ENCODE data around the gene ZKSCAN8.
A peak's percentile ranks its signal among the peaks of the same experiment; 100 is the strongest.

The ZKSCAN8 gene

DNA sequence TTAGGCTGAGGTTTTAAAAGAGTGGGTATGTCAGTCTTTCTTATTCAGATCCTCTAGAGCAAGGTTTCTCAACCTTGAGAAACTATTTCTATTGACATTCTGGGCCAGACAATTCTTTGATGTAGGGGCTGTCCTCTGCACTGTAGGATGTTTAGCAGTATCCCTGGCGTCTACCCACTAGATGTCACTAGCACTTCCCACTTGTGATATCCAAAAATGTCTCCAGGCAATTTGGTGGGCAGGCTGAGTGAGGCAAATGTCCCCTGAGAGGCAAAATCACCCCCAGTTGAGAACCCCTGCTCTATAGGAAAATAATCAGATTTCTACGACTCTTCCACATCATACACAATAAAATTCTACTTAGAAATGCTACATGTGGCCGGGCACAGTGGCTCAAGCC lies 7.7 kb upstream of the ZKSCAN8 start:
- H3K27ac Mint-ChIP-seq = peak overlapping the region in 1 of 2 donors; percentile 49
- H3K9me3 Mint-ChIP-seq = no peaks in the 10 kb centered on the region
- peaks cover 65% of the 10 kb centered on the region for H3K4me1 Mint-ChIP-seq
- H3K27me3 Mint-ChIP-seq = no peaks in the 10 kb centered on the region
- no peak for ATAC-seq
- H3K4me3 Mint-ChIP-seq = peak overlapping the region; percentile 45 to 48
- DNase-seq = no peak

DNA sequence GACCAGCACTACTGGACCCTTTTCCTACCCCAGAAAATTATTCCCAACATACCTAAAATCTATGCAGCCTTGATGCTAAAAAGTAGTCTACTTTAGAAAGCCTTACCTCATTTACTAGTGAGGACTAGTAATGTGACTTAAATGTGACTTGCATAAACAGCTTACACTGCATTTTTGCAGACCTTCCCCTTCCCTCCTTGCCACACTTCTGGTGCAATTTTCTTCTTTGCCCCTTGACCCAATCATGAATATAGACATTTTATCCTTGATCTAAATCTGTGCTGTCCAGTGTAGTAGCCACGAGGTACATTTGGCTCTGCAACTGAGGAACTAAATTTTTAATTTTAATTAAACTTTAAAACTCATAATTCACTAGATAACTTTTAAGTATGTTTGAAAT lies 7.0 kb upstream of the ZKSCAN8 start:
- Mint-ChIP-seq H3K27me3 (no peaks in the 10 kb centered on the region), H3K27ac (peak overlapping the region in 1 of 2 donors; percentile 49), H3K4me3 (peak overlapping the region; percentile 48 to 49), H3K4me1 (peaks cover 59% of the 10 kb centered on the region), H3K9me3 (no peaks in the 10 kb centered on the region)
- ATAC-seq = no peak
- DNase-seq = no peak

GRCh38 chr6:28135393-28135792 lies 6.3 kb upstream of the ZKSCAN8 start:
- ATAC-seq = no peak
- Mint-ChIP-seq H3K9me3 (no peaks in the 10 kb centered on the region), H3K27me3 (no peaks in the 10 kb centered on the region), H3K4me3 (peak overlapping the region; percentile 95 to 97), H3K27ac (peak overlapping the region; percentile 50 to 98), H3K4me1 (peaks cover 63% of the 10 kb centered on the region)
- no peak for DNase-seq

- Mint-ChIP-seq H3K4me1 (peaks cover 67% of the 10 kb centered on the region), H3K9me3 (no peaks in the 10 kb centered on the region), H3K4me3 (peak overlapping the region; percentile 95 to 97), H3K27ac (peak overlapping the region; percentile 98 to 99), H3K27me3 (no peaks in the 10 kb centered on the region)
- ATAC-seq = peak; percentile 69
- peak; percentile 78 to 86 for DNase-seq
Observed at GRCh38 chr6:28136585-28137504, 4.8 kb upstream of the ZKSCAN8 start.

- Mint-ChIP-seq H3K9me3 (no peaks in the 10 kb centered on the region), H3K4me1 (peaks cover 64% of the 10 kb centered on the region), H3K4me3 (peak overlapping the region; percentile 95 to 97), H3K27ac (peak overlapping the region; percentile 98 to 99), H3K27me3 (no peaks in the 10 kb centered on the region)
- ATAC-seq (peak; percentile 71), DNase-seq (peak in 1 of 2 donors; percentile 36)
Observed at GRCh38 chr6:28137505-28137981, 4.1 kb upstream of the ZKSCAN8 start.

DNA sequence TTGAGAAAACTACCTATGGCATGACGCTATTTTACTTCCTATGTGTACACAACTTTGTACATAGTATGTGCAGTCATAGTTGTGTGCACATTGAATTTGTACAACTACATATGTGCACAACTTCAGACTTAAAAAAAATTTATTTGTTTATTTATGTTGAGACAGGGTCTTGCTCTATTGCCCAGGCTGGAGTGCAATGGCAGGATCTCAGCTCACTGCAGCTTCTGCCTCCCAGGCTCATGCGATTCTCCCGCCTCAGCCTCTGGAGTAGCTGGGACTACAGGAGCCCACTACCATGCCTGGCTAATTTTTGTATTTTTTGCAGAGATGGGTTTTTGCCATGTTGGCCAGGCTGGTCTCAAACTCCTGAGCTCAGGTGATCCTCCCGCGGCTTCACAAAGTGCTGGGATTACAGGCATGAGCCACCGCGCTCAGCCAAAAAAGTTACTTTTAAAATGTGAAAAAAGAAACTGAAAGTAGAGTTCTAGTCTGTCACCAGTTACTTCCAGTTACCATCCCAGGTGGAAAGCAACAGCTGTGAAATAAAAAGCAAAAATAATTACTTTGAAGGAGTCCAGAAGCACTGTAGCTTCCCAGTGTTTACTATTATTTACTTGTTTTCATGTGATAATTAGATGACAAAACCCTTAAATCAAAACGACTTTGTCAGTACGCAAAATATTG lies 1.7 kb upstream of the ZKSCAN8 start:
- no peaks in the 10 kb centered on the region for H3K9me3 Mint-ChIP-seq
- peaks cover 59% of the 10 kb centered on the region for H3K4me1 Mint-ChIP-seq
- no peak for DNase-seq
- no peaks in the 10 kb centered on the region for H3K27me3 Mint-ChIP-seq
- no peak for ATAC-seq
- peak overlapping the region; percentile 30 to 83 for H3K27ac Mint-ChIP-seq
- peak overlapping the region; percentile 96 for H3K4me3 Mint-ChIP-seq

DNA sequence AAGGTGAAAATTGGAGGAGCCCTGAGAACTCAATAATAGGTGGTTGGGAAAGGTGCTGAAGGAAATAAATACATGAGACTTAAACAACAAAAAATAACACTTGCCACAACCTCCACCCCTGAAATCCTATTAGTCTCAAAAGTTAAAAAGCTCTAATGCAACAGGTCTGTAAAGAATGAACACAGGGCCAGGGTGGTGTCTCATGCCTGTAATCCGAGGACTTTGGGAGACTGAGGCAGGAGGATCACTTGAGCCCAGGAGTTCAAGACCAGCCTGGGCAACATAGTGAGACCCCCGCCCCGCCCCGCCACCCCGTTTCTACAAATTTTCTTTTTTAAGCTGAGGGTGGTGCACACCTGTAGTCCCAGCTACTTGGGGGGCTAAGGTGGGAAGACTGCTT lies 1.1 kb upstream of the ZKSCAN8 start:
- ATAC-seq = no peak
- Mint-ChIP-seq H3K9me3 (no peaks in the 10 kb centered on the region), H3K27ac (peak overlapping the region in 1 of 2 donors; percentile 83), H3K27me3 (no peaks in the 10 kb centered on the region), H3K4me3 (peak overlapping the region; percentile 96), H3K4me1 (peaks cover 53% of the 10 kb centered on the region)
- no peak for DNase-seq

GRCh38 chr6:28142446-28142845 lies 763 bp downstream of the ZKSCAN8 start:
- H3K27me3 Mint-ChIP-seq = no peaks in the 10 kb centered on the region
- no peak for DNase-seq
- peak overlapping the region; percentile 96 for H3K4me3 Mint-ChIP-seq
- H3K27ac Mint-ChIP-seq = peak overlapping the region in 1 of 2 donors; percentile 91
- no peaks in the 10 kb centered on the region for H3K9me3 Mint-ChIP-seq
- no peak for ATAC-seq
- peaks cover 50% of the 10 kb centered on the region for H3K4me1 Mint-ChIP-seq

DNA sequence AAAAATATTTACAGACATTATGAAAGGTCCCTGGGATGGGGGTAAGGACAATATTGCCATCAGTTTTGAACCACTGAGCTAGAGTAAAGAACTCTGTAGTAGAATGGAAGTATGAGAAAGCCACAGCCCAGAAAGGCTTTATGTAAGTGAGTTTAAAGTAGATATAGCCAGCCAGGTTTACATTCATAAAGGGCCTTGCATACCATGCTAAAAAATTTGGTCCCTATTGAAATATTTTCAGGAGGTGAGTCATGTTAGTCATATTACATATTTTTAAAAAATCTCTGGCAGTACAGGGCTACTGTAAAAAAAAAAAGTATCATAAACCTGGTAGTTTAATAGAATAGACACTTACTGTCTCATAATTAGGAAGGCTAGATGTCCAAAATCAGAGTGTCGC lies 3.5 kb downstream of the ZKSCAN8 start:
- Mint-ChIP-seq H3K27ac (no peak overlapping the region), H3K9me3 (no peaks in the 10 kb centered on the region), H3K4me3 (no peak overlapping the region), H3K4me1 (peaks cover 32% of the 10 kb centered on the region), H3K27me3 (no peaks in the 10 kb centered on the region)
- DNase-seq (no peak), ATAC-seq (no peak)

DNA sequence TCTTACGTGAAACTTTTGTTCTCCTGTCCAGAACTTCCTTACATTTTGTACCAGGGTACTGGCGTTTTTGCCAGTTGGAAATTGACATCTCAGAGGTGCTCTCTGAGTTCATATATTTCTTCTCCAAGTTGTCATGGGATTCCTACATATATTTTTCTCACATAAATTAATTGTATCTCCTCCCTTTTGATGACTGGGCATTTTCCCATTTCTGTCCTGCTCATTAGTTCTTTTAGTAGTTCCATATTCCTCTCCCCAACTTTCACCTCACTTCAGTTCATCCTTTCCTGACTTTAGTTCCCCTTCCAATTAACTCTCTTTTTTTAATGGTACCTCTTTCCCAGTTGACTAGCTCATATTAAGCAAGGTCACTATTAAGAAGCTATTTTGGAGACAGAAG lies 10.8 kb downstream of the ZKSCAN8 start:
- DNase-seq (no peak), ATAC-seq (no peak)
- Mint-ChIP-seq H3K4me3 (no peak overlapping the region), H3K27me3 (no peaks in the 10 kb centered on the region), H3K4me1 (no peaks in the 10 kb centered on the region), H3K9me3 (peaks cover 7 to 11% of the 10 kb centered on the region in 2 donors), H3K27ac (no peak overlapping the region)

GRCh38 chr6:28153546-28153945 lies 11.9 kb downstream of the ZKSCAN8 start:
- Mint-ChIP-seq H3K9me3 (peaks cover 9 to 16% of the 10 kb centered on the region in 2 donors), H3K27me3 (no peaks in the 10 kb centered on the region), H3K4me1 (no peaks in the 10 kb centered on the region), H3K27ac (no peak overlapping the region), H3K4me3 (no peak overlapping the region)
- DNase-seq = no peak
- no peak for ATAC-seq

DNA sequence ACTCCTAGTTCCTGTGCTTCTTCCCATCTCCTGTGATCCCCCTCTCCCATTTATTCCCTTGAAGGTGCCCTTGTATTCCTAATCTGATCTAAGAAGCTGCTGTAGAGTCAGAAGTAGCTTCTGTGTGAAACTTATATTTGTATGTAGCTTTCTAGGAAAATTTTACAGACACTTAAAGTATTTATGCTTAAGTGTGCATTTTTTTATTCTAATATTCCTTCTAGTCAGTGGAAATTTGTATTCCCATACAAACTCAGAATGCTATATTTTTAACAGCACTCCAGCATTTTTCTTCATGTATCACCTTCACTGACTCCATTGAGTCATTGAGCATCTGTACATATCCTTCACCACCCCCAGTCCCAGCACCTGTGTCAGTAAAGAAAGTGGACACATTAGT lies 12.7 kb downstream of the ZKSCAN8 start:
- H3K4me3 Mint-ChIP-seq = no peak overlapping the region
- H3K27me3 Mint-ChIP-seq = no peaks in the 10 kb centered on the region
- DNase-seq (no peak), ATAC-seq (no peak)
- H3K9me3 Mint-ChIP-seq = peaks cover 16 to 24% of the 10 kb centered on the region in 2 donors
- no peaks in the 10 kb centered on the region for H3K4me1 Mint-ChIP-seq
- no peak overlapping the region for H3K27ac Mint-ChIP-seq

DNA sequence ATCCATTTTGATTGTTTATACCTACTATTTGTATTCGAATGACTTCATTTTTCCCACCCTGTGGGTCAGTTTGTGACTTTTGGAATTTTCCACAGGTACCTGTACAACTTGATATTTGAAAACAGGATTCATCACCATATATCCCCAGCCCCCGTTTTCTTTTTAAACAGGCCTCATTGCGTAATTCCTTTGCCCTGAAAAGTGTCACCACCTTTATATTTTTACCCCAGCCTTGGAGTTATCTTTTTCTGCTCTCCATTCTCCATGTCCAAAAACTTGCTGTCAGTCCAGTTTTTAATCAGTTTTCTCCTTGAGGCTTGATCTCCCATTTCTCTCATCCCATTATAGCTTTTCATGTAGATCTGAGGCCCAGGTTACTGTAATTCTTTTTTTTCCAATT lies 16.6 kb downstream of the ZKSCAN8 start:
- Mint-ChIP-seq H3K27me3 (no peaks in the 10 kb centered on the region), H3K4me3 (no peak overlapping the region), H3K9me3 (peaks cover 14 to 21% of the 10 kb centered on the region in 2 donors), H3K27ac (no peak overlapping the region), H3K4me1 (peaks cover 19% of the 10 kb centered on the region)
- ATAC-seq (no peak), DNase-seq (no peak)

- Mint-ChIP-seq H3K9me3 (peaks cover 14 to 20% of the 10 kb centered on the region in 2 donors), H3K27ac (no peak overlapping the region), H3K4me3 (no peak overlapping the region), H3K4me1 (peaks cover 19% of the 10 kb centered on the region), H3K27me3 (no peaks in the 10 kb centered on the region)
- ATAC-seq (no peak), DNase-seq (no peak)
Observed at GRCh38 chr6:28159029-28159607, 17.4 kb downstream of the ZKSCAN8 start.

DNA sequence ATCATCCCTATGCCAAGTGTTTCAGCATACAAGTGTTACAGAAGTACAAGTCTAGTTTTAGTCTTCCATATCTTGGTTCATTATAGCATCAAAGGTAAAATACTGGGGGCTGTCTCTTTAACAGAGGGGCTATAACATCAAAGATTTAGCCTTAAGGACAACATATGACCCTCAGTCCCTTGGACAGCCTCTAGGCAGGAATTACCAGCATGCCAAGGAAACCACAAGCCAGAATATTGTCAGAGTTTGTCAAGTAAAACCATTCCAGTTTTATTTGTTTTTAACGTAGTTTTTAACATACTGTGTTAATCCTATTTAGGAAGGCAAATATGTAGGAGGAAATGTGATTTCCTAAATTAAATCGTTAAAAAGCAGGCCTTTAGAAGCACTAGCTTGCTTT lies 18.6 kb downstream of the ZKSCAN8 start:
- Mint-ChIP-seq H3K27ac (no peak overlapping the region), H3K4me1 (peaks cover 19% of the 10 kb centered on the region), H3K27me3 (no peaks in the 10 kb centered on the region), H3K9me3 (peaks cover 14 to 20% of the 10 kb centered on the region in 2 donors), H3K4me3 (no peak overlapping the region)
- DNase-seq = no peak
- no peak for ATAC-seq

Measured in stimulated activated naive CD8-positive, alpha-beta T cell treated with anti-CD3 and anti-CD28 coated beads, Interleukin-15, amount 100 ng/mL, for 72 hours (primary cell).